Cardiac septum (tissue), 1 donor: Measurements from ENCODE around the gene HES2. TPM values are rescaled to one million over a fixed set of nuclear protein-coding genes. Genes with fewer than 3 reads are reported as not detected.
"Not testable (repeated sequence)": the region's sequence is repeated elsewhere in the genome, so short reads cannot be mapped to it uniquely, and the experiment has no call there.

ENCODE experiments used
- DNase-seq: peaks from one replicate; pipeline ENCODE4 v3.0.0-alpha.2; 2020; ENCODE audit warnings: low spot score
- intact Hi-C: fragments of 100-400 bp; cut with DNase I; formaldehyde crosslinking; loops from one replicate; pipeline ENCODE4 v1.14.0; 2022
- total RNA-seq: library from RNA; stranded (reverse); fragmentation: NEBNext Ultra II Directional; extraction: Animal tissue kit (Norgen Biotek cat#: 25700); gene quantifications from one replicate; pipeline ENCODE4 v1.2.1, GENCODE V29; 2021
- donor health status: DM: no; HTN: no; CAD: no.

The HES2 gene
- total RNA-seq, 1 donor from 2014 or later = not detected

GRCh38 chr1:6440198-6441126 lies 20.7 kb upstream of the HES2 start:
- DNase-seq = no peak
- intact Hi-C loops = no loop called here

GRCh38 chr1:6438047-6438525 lies 18.4 kb upstream of the HES2 start:
- intact Hi-C loops = loop anchor here (5.0 kb wide), 2 partner anchors 76 to 191 kb away; no protein-coding TSS in a partner anchor
- DNase-seq = peak; percentile 83

- intact Hi-C loops = loop anchor here (5.0 kb wide), 2 partner anchors 75 to 190 kb away; no protein-coding TSS in a partner anchor
Measured at GRCh38 chr1:6437012-6437700, 17.4 kb upstream of the HES2 start.

GRCh38 chr1:6436277-6436676 lies 16.6 kb upstream of the HES2 start:
- intact Hi-C loops = loop anchor here (5.0 kb wide), 2 partner anchors 74 to 189 kb away; no protein-coding TSS in a partner anchor
- not testable (repeated sequence) for DNase-seq

More at GRCh38 chr1:6437012-6437700, 17.4 kb upstream of the HES2 start:
- not testable (repeated sequence) for DNase-seq

- DNase-seq = no peak
- intact Hi-C loops = loop anchor here (5.0 kb wide), 2 partner anchors 73 to 188 kb away; no protein-coding TSS in a partner anchor
Measured at GRCh38 chr1:6435547-6435946, 15.8 kb upstream of the HES2 start.

GRCh38 chr1:6435129-6435528 lies 15.4 kb upstream of the HES2 start:
- DNase-seq = no peak
- intact Hi-C loops = loop anchor here (5.0 kb wide), 2 partner anchors 73 to 188 kb away; no protein-coding TSS in a partner anchor

- intact Hi-C loops = no loop called here
- no peak for DNase-seq
Measured at GRCh38 chr1:6434186-6434585, 14.5 kb upstream of the HES2 start.

GRCh38 chr1:6431645-6432579 lies 12.2 kb upstream of the HES2 start:
- intact Hi-C loops, DNase-seq: not testable (repeated sequence)

- DNase-seq, intact Hi-C loops: not testable (repeated sequence)
Measured at GRCh38 chr1:6429660-6430411, 10.1 kb upstream of the HES2 start.

GRCh38 chr1:6428453-6428852 lies 8.7 kb upstream of the HES2 start:
- DNase-seq, intact Hi-C loops: not testable (repeated sequence)

GRCh38 chr1:6427441-6428390 lies 8.0 kb upstream of the HES2 start:
- no peak for DNase-seq
- intact Hi-C loops = no loop called here

GRCh38 chr1:6426972-6427350 lies 7.2 kb upstream of the HES2 start:
- intact Hi-C loops = no loop called here

GRCh38 chr1:6426277-6426971 lies 6.7 kb upstream of the HES2 start:
- no peak for DNase-seq
- intact Hi-C loops = no loop called here

More at GRCh38 chr1:6426972-6427350, 7.2 kb upstream of the HES2 start:
- DNase-seq = no peak

GRCh38 chr1:6425658-6426057 lies 5.9 kb upstream of the HES2 start:
- intact Hi-C loops = no loop called here
- DNase-seq = no peak

- intact Hi-C loops = no loop called here
- no peak for DNase-seq
Measured at GRCh38 chr1:6424619-6425593, 5.2 kb upstream of the HES2 start, which contains the start of gene ESPN. Gene ESPN, plus strand, starts transcription at chr1:6424776. Its CDS starts 180 bp downstream, at chr1:6424956.
